ENCODE data around the gene PFN3.

DNA sequence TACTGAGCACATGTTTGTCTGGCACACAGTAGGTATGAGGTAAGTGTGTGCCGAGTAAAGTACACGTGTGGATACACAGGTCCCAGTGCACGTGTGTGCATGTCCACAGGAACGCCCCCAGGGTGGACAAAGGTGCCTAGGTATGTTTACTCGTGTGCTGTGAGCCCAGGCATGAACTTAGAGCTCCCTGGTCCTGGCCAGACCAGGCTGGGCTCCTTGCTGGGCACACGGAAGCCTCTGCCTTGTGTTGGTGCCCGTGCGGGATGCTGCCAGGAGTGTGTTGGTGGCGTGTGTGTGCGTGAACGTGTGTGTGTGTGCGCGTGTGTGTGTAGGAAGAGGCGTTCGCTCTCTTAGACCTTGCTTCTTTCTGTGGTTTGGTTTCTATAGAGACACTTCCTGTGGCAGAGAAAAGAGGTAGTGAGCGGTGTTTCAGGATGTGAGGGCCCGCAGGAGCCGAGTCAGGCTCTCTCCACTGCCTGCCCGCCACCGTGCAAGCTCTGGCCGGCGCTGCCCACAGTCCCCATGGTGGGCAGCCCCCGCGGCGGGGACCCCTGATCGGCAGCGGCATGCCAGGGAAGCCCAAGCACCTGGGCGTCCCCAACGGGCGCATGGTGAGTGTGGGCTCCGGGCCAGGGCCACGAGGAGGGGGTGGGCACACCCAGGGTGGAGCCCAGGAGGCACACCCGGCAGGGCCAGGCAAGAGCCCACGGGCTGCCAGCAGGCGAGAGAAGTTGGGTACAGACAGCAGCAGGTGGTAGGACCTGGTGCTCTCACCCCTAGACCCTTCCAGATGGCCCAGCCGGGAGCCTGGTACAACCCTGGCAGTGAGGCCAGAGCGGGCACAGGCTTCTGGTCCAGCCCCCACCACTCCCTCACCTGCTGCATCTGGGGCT is 42.8 kb downstream of the PFN3 start, which contains the start of gene RGS14:
- TF ChIP-seq CTCF (optimal IDR thresholded peaks at IDR 0.05 in 1 of 3, IDR thresholded peaks at IDR 0.05 in 1 of 3, conservative IDR thresholded peaks at IDR 0.05 in 1 of 3; ENCODE audit: extremely low read depth in 1 of 3, insufficient read depth in 2 of 3, low read length in 3 of 3) (no peak), EZH2 (IDR thresholded peaks at IDR 0.05; ENCODE audit: low read length) (no peak)

All from keratinocyte (primary cell).